Peyer's patch (tissue), 4 donors: ENCODE results near the gene PYDC1.

ENCODE experiments used
- POLR2A ChIP-seq, 2 donors: fragments of 450-650 bp; IDR thresholded peaks; one replicate each; pipeline ENCODE4 v1.5.1; 2017; ENCODE audit warnings: antibody characterized with exemption in 2 of 2, mild to moderate bottlenecking in 2 of 2, moderate library complexity in 2 of 2
- TF ChIP-seq, protein P1 (sequence below), 6 experiments: fragments of 450-650 bp in 4 of 6; fragments of 200-600 bp in 2 of 6; sonication (generic) in 1 of 6; IDR thresholded peaks; one replicate each; pipeline ENCODE4 v1.5.1; 2017 to 2019; ENCODE audit warnings: antibody characterized with exemption in 6 of 6, mild to moderate bottlenecking in 3 of 6, moderate library complexity in 1 of 6

DNA sequence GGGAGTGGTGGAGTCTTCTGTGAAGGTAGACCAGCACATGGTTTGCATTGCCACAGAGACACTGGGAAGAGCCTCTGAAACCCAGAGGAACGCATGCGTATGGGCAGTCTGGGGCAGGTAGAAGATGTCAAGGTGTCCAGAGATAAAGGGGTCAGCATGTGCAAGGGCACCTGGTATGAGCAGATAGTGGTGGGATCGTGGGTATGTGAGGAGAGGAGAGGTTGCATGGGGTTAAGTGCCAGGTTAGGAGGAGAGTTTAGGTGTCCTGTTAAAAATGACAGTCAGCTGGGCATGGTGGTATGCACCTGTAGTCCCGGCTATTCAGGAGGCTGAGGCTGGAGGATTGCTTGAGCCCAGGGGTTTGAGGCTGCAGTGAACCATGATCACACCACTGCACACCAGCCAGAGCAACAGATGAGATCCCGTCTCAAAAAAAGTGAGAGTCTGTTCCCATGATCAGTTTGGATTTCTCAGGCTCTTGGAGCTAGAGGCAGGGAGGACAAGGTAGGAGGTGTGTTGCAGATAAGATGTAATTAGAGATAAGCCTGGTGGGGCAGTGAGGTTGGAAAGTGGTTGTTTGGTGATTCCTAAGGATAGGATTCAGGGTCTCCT lies 17.4 kb downstream of the PYDC1 start:
- no peak for TF ChIP-seq POLR2A (IDR thresholded peaks at IDR 0.05)
- TF ChIP-seq, protein P1, sequence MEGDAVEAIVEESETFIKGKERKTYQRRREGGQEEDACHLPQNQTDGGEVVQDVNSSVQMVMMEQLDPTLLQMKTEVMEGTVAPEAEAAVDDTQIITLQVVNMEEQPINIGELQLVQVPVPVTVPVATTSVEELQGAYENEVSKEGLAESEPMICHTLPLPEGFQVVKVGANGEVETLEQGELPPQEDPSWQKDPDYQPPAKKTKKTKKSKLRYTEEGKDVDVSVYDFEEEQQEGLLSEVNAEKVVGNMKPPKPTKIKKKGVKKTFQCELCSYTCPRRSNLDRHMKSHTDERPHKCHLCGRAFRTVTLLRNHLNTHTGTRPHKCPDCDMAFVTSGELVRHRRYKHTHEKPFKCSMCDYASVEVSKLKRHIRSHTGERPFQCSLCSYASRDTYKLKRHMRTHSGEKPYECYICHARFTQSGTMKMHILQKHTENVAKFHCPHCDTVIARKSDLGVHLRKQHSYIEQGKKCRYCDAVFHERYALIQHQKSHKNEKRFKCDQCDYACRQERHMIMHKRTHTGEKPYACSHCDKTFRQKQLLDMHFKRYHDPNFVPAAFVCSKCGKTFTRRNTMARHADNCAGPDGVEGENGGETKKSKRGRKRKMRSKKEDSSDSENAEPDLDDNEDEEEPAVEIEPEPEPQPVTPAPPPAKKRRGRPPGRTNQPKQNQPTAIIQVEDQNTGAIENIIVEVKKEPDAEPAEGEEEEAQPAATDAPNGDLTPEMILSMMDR (IDR thresholded peaks at IDR 0.05): no peak
